Left lung (tissue), 10 donors: ENCODE data around the gene SPAAR. TPM values are rescaled to one million over a fixed set of nuclear protein-coding genes. Genes with fewer than 3 reads are reported as not detected.

Experiments
- ATAC-seq: fragments of 200-7000 bp; cut with Tn5 transposase; one replicate; pipeline ENCODE4 v1.9.1; 2020; ENCODE audit warnings: moderate library complexity
- DNase-seq, 4 donors: peaks; one replicate each; pipeline ENCODE4 v3.0.0-alpha.2; 2013 to 2020
- H3K27ac ChIP-seq, 2 donors: fragments of 200-600 bp; sonication (generic) in 1 of 2; one replicate each; pipeline versions ENCODE4 v1.5.0 to v1.8.0; 2020 to 2021
- H3K27me3 ChIP-seq, 2 donors: fragments of 200-600 bp; sonication (generic) in 1 of 2; one replicate each; pipeline versions ENCODE4 v1.5.0 to v1.8.0; 2020 to 2021
- H3K36me3 ChIP-seq, 2 donors: fragments of 200-600 bp; sonication (generic) in 1 of 2; one replicate each; pipeline versions ENCODE4 v1.5.0 to v1.8.0; 2020 to 2021
- H3K4me1 ChIP-seq, 2 donors: fragments of 200-600 bp; one replicate each; pipeline ENCODE4 v1.8.0; 2021
- H3K4me3 ChIP-seq, 2 donors: fragments of 200-600 bp; sonication (generic) in 1 of 2; one replicate each; pipeline versions ENCODE4 v1.5.0 to v1.8.0; 2020 to 2021; ENCODE audit warnings: mild to moderate bottlenecking in 1 of 2
- H3K9me3 ChIP-seq, 2 donors: fragments of 200-600 bp; sonication (generic) in 1 of 2; one replicate each; pipeline versions ENCODE4 v1.5.0 to v1.8.0; 2020 to 2021
- intact Hi-C, 2 donors: fragments of 100-400 bp; cut with DNase I; formaldehyde crosslinking; loops; one replicate each; pipeline versions ENCODE4 v1.11.2 to v1.14.2; 2022
- polyA plus RNA-seq, 6 donors: library from polyadenylated mRNA; unstranded; fragments of 120-200 nt; gene quantifications; one replicate each; pipeline ENCODE4 v1.2.1, GENCODE V29; 2013; ENCODE audit not compliant: insufficient read length in 6 of 6
- total RNA-seq, 2 donors: library from RNA; stranded (reverse); fragmentation: NEBNext Ultra II Directional; extraction: Animal tissue kit (Norgen Biotek cat#: 25700); gene quantifications; one replicate each; pipeline ENCODE4 v1.2.1, GENCODE V29; 2021
- TF ChIP-seq, protein P1 (sequence below), 2 donors: fragments of 200-600 bp; sonication (generic) in 1 of 2; IDR thresholded peaks; one replicate each; pipeline versions ENCODE4 v1.5.0 to v1.8.0; 2021; ENCODE audit warnings: antibody characterized with exemption in 2 of 2
- donor health status: DM: no; HTN: yes; CAD: no.
- donor health status: DM: no; HTN: no; CAD: no.

SPAAR gene
- total and polyA plus RNA-seq, 8 donors: 2.9 to 6.8 (median 3.7) TPM

- no peak overlapping the region for H3K4me3 ChIP-seq
- H3K9me3 ChIP-seq: no peaks in the 10 kb centered on the region
- TF ChIP-seq, protein P1, sequence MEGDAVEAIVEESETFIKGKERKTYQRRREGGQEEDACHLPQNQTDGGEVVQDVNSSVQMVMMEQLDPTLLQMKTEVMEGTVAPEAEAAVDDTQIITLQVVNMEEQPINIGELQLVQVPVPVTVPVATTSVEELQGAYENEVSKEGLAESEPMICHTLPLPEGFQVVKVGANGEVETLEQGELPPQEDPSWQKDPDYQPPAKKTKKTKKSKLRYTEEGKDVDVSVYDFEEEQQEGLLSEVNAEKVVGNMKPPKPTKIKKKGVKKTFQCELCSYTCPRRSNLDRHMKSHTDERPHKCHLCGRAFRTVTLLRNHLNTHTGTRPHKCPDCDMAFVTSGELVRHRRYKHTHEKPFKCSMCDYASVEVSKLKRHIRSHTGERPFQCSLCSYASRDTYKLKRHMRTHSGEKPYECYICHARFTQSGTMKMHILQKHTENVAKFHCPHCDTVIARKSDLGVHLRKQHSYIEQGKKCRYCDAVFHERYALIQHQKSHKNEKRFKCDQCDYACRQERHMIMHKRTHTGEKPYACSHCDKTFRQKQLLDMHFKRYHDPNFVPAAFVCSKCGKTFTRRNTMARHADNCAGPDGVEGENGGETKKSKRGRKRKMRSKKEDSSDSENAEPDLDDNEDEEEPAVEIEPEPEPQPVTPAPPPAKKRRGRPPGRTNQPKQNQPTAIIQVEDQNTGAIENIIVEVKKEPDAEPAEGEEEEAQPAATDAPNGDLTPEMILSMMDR (IDR thresholded peaks at IDR 0.05): no peak
- no peaks in the 10 kb centered on the region for H3K36me3 ChIP-seq
- H3K27me3 ChIP-seq: no peaks in the 10 kb centered on the region
- H3K4me1 ChIP-seq: peaks cover 4 to 7% of the 10 kb centered on the region in 2 donors
- ATAC-seq (no peak), DNase-seq (no peak)
- no peak overlapping the region for H3K27ac ChIP-seq
- intact Hi-C loops: no loop called here
Measured at GRCh38 chr9:35935755-35936509, 26.6 kb downstream of the SPAAR start.

DNA sequence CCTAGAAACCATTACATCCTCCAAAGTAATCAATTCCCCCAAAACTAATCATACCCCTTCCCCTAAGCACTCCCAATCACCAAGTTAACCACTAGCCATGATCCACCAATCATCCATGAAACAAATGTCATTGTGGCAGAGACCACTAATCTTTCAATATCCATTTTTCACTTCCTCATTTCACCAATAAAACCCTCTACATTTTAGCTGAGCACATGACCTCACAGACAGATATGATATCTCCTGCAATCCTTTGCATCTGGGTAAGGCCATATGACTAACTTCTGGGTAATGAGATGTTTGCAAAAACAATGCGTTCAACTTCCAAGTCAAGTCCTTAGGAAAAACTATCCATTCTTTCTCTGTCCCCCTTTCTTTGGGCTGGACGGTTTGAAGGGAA is 27.9 kb downstream of the SPAAR start:
- no peaks in the 10 kb centered on the region for H3K36me3 ChIP-seq
- H3K4me3 ChIP-seq: no peak overlapping the region
- intact Hi-C loops: no loop called here
- H3K27me3 ChIP-seq: no peaks in the 10 kb centered on the region
- peaks cover 4 to 7% of the 10 kb centered on the region in 2 donors for H3K4me1 ChIP-seq
- H3K9me3 ChIP-seq: no peaks in the 10 kb centered on the region
- ATAC-seq (no peak), DNase-seq (no peak)
- TF ChIP-seq, protein P1 (IDR thresholded peaks at IDR 0.05): no peak
- H3K27ac ChIP-seq: no peak overlapping the region

DNA sequence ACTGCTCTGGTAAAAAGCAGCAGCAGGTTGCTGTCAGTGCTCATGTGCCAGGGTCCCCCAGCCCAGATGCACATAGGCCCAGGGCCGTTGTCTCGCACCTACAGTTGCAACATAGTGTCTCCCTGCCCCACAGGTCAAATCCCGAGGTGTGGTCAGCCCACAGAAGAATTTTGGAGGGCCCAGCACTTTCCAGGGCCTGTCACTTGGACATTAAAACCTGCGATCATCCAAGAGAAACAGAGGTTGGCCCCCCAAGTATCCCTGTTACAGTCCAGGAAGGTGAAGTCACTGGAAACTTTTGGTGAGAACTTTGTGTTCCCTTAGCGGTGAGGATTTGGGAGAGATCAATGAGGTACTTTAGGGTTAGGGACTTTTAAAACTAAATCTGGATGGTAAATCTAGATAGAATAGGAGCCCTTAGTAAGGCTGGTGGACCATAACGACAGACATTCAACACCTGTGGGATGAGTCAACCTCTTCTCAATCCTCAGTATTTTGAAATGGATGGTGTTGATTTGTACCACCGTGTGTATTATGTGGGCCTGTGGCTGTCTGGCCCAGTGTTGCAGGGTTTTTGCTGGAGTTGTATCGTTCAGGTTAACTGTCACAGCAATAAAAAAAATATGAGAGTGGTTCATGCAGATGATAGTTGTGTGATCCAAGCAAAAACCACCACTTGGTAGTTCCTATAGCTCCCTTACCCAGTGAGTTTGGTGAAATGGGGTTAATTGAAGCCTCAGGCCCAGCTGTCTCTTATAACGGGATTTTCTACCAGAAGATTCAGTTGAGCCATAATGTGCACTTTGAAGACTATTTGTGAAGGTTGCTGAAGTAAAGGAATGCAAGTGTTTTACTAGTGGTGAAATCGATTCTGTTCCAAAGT is 29.4 kb downstream of the SPAAR start:
- Histone ChIP-seq H3K27me3 (no peaks in the 10 kb centered on the region), H3K4me1 (peaks cover 0 to 4% of the 10 kb centered on the region in 2 donors), H3K4me3 (no peak overlapping the region), H3K9me3 (no peaks in the 10 kb centered on the region), H3K27ac (no peak overlapping the region), H3K36me3 (no peaks in the 10 kb centered on the region)
- intact Hi-C loops: no loop called here
- DNase-seq: no peak
- no peak for ATAC-seq
- TF ChIP-seq, protein P1 (IDR thresholded peaks at IDR 0.05): no peak

GRCh38 chr9:35939679-35940250 is 30.5 kb downstream of the SPAAR start:
- TF ChIP-seq, protein P1 (IDR thresholded peaks at IDR 0.05): no peak
- no peak for ATAC-seq
- H3K27me3 ChIP-seq: no peaks in the 10 kb centered on the region
- H3K4me3 ChIP-seq: no peak overlapping the region
- H3K27ac ChIP-seq: no peak overlapping the region
- intact Hi-C loops: no loop called here
- no peaks in the 10 kb centered on the region for H3K9me3 ChIP-seq
- no peak for DNase-seq
- no peaks in the 10 kb centered on the region for H3K36me3 ChIP-seq
- peaks cover 0 to 4% of the 10 kb centered on the region in 2 donors for H3K4me1 ChIP-seq
